D341Med (cell line): ENCODE results near the gene RPS15.

Experiments used
- DNase-seq: peaks from one replicate; pipeline ENCODE4 v3.0.0; 2012; ENCODE audit warnings: low spot score

RPS15 gene

GRCh38 chr19:1438035-1438932 lies at the start of gene RPS15:
Gene RPS15, plus strand, starts transcription at chr19:1438396. Its CDS starts 30 bp downstream, at chr19:1438426.
- DNase-seq, result peak; percentile 97

GRCh38 chr19:1388637-1389026 lies 49.6 kb upstream of the RPS15 start:
- no peak for DNase-seq

GRCh38 chr19:1389033-1389940 lies 48.9 kb upstream of the RPS15 start:
- no peak for DNase-seq

DNA sequence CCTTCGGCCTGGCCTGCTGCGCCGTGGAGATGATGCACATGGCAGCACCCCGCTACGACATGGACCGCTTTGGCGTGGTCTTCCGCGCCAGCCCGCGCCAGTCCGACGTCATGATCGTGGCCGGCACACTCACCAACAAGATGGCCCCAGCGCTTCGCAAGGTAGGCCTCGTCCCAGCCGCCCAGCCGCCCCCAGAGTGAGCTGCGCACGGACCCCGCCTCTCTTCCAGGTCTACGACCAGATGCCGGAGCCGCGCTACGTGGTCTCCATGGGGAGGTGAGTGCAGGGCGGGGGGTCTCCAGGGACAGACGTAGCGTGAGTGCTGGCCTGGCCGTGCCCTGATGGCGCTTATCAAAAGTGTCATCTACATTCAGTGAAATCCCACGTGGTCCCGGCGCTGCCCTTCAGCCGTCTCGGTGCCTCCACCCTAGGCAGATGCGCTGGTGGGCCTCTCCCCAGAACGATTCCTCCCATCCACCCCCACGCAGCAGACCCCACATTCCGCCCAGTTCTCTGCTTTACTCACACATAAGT lies 47.2 kb upstream of the RPS15 start:
- DNase-seq, result no peak

DNA sequence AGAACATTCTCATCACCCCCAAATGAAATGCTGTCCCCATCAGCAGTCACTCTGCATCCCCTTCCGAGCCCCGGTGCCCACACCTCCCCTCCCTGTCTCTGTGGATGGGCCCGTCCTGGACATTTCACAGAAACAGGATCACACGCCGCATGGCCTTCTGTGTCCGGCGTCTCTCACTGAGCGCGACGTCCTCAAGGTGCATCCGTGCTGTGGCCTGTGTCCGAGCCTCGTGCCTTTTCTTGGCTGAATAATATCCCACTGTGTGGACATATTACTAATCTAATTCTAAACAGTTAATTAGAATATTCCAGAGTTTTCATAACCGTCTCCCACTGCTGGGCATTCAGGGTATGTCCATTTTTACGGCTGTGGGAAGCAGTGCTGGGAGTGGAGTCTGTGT lies 45.8 kb upstream of the RPS15 start:
- DNase-seq, result no peak

DNA sequence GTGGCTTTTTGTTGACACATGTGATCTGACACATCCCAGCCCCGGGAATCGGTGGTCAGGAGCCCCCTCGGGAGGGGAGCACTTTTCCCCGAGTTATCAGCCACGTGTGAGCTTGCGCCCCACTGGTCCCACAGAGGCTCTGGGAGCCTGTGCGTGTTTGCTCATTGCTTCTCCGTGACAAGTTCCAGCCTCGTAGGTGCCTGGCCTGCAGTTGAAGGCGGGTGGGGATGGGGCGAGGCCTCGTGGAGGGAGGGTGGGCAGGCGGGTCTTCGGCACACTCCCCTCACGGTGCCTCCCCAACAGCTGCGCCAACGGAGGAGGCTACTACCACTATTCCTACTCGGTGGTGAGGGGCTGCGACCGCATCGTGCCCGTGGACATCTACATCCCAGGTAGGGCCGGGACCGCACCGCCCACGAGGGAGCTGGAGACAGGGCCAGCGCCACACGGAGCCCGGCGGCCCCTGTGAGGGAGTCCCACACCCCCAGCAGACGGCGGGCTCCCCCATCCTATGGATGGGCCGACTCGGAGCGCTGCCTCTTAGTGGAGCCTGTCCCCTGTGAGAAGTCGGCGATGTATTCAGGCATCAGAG lies 45.2 kb upstream of the RPS15 start:
- DNase-seq, result no peak

DNA sequence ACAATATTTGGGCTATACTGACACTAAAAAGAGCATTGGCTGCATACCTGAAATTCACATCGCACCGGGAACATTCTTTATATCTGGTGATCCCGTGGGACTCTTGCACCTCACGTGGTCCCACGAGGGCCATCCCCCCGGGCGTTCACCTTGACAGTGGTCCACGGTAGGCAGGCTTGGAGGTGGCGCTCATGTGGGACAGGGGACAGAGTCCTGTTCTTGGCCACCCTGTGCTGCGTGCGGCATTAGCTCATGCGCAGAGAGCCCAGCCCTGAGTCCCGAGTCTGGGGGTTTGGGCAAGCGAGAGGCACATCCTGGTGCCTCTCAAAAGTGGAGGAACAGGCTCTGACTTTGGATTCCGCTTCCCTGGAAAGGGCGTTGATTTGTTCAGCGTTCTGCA lies 44.4 kb upstream of the RPS15 start:
- DNase-seq, result no peak

DNA sequence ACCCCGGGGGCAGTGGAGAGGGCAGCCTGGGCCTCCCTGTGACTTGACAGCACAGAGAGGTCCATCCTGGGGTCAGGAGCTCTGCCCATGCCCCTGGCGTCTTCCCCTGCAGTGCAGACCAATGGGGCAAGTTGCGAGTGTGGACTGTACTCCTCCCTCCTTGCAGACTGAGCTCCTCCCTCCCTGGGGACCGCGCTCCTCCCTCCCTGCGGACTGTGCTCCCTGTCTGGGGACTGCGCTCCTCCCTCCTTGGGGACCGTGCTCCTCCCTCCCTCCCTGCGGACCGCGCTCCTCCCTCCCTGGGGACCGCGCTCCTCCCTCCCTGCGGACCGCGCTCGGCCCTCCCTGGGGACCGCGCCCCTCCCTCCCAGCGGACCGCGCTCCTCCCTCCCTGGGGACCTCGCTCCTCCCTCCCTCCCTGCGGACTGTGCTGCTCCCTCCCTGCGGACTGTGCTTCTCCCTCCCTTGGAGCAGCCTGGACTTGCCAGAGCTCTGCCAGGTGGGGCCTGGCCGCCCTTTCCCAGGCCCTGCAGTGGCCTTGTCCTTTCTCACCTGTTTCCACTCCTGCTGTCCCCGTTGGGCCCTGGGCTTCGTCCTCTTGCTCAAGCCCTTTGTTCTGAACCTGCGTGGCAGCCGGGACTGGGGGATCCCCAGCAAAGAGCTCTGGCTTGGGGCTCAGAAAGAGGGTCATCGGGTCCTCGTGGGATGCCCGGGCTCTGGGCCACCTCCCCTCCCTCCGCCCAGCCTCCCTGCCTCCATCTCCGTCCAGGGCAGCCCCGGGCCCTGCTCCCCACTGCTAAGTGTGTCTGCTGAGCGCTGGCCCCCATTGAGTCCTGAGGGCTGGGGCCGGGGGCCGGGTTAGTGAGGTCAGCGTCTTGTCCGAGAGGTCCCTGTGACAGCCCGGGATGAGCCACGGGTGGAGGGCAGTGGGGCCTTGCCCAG lies 43.7 kb upstream of the RPS15 start:
- DNase-seq, result peak; percentile 55

DNA sequence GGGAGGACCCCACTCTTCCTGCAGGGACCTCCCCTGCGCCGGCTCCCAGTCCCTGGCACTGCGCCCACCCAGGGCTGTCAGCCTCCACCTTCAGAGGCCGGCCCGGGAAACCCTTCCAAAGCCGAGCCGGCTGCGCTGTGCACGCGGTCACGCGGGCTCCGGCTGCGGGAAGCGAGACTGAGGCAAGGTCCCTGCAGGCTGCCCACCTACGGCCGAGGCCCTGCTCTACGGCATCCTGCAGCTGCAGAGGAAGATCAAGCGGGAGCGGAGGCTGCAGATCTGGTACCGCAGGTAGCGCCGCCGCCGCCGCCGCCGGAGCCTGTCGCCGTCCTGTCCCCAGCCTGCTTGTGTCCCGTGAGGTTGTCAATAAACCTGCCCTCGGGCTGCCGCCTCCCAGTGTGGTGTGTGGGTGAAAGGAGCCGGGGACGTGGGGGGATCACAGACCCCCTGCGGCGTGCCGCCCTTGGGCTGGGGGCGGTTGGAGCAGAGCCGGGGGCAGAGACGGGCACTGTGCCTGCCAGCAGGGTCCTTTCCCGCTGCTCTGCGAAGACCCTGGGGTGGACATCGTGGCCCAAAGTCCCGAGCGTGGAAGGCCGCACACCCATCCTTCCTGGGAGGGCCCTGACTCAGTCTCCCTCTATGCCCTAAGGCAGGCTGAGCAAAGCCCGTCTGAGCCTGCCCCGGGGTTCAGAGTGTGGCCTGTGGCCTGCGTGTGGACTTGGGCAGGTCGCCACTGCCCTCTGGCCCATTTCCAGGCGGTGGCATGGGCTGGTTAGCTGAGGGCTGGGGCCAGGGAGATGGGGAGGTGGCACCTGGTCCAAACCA lies 42.8 kb upstream of the RPS15 start:
- peak; percentile 53 for DNase-seq

- DNase-seq, result no peak
These were observed 42.0 kb upstream of the RPS15 start for GRCh38 chr19:1396019-1396767.

DNA sequence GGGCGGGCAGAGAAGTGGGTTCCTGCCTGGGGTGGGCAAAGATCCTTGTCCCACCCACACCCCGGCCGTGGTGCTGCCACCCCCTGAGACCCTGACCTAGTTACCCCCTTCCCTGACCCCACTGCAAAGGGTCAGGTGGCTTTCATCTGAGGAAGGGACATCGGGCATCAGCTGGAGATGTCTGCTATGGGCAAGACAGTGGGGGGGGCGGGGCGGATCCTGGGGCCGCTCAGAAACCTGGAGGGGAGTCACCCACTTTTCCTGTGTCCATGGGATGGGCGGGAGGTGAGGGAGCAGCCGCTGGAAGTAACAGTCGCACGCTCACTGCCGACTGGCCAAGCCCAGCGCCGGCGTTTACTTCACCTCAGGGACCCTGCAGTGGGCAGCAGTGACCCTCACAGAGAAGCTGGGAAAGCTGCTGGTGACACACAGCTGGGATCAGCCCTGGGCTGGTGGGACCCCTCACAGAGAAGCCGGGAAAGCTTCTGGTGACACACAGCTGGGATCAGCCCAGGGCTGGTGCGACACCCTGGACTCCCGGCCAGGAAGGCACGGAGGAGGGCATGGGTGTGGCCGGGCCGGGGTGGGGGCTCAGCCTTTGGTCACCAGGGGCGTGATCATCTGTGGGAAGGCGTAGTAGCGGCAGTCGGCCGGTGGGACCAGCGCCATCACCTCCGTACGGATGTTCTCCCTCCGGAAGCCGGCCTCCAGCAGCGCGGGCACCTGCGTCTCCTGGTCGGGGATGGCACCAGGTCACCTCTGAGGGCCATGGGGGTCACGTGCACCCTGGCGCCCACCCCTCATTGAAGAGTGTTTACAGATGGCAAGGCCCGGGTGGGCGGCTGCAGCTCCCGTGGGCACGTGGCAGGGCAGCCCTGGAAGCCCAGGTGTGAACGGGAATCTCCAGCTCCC lies 41.2 kb upstream of the RPS15 start:
- DNase-seq, result no peak

DNA sequence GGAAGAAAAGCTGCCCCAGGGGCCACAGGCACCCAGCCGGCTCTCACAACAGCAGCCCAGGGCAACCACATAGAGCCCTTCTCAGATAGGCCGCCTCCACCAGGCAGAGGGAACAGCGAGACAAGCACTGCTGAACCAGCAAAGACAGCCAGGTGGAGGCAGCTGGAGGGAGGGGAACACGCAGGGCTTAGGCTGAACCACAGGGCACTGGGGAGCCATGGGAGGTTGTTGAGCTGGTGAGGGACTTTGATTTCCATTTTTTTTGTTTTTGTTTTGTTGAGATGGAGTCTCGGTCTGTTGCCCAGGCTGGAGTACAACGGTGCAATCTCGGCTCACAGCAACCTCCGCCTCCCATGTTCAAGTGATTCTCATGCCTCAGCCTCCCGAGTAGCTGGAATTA lies 40.4 kb upstream of the RPS15 start:
- no peak for DNase-seq

DNA sequence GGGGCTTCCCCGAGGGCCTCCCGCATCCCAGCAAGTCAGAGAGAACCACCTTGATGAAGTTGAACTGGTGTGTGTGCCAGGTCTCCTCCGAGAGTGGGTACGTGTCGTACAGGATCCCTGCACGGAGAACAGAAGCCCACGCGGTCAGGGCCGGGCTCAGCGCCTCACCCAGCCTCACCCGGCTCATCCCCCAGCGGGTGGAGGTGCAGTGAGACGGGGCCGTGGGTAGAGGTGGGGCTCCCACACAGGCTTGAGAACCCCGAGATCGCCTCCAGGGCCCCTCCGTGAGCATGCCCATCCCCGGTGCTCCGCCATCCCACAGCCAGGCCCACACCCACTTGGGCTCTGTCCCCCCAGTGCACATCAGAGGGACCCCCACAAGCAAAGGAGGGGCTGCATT lies 39.1 kb upstream of the RPS15 start:
- no peak for DNase-seq

- DNase-seq, result no peak
These were observed 38.5 kb upstream of the RPS15 start for GRCh38 chr19:1399745-1400144.

DNA sequence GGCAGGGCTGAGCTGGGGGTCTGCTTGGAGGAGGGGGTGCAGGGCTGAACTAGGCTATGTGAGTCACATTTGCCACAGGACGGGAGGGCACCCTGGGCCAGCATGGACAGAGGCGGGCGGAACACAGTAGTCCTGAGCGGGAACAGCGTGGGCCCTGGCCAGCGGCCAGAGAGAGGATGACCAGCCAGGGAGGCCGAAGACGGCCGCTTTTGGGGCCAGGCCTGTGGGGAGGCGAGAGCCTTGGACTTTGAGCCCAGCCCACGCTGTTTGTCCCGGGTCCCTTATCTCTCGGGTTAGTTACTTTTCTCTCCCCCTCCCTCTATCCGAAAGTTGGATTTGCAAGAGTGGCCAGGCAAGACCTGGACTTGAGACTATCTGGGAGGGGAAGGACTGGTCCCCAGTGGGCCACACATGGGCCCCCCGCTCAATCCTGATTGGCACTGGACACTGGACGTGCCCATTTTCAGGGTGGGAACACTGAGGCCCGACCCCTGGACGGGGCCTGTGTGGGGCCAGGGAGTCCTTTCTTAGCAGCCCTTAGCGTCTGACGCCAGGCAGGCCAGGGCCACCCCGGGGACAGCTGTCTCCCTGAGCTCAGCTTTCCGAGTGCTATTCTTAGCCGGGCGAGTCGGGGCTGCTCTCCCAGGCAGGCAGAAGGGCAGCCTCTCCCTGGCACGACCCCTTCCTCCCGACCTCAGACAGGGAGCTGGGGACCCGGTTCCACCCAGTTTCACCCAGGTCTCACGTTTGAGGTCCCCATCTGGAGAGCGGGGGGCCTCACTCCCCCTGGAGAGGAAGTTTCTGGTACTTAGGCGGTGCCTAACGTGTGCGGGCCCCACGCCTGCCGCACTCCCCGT lies 37.7 kb upstream of the RPS15 start:
- DNase-seq, result peak; percentile 78

DNA sequence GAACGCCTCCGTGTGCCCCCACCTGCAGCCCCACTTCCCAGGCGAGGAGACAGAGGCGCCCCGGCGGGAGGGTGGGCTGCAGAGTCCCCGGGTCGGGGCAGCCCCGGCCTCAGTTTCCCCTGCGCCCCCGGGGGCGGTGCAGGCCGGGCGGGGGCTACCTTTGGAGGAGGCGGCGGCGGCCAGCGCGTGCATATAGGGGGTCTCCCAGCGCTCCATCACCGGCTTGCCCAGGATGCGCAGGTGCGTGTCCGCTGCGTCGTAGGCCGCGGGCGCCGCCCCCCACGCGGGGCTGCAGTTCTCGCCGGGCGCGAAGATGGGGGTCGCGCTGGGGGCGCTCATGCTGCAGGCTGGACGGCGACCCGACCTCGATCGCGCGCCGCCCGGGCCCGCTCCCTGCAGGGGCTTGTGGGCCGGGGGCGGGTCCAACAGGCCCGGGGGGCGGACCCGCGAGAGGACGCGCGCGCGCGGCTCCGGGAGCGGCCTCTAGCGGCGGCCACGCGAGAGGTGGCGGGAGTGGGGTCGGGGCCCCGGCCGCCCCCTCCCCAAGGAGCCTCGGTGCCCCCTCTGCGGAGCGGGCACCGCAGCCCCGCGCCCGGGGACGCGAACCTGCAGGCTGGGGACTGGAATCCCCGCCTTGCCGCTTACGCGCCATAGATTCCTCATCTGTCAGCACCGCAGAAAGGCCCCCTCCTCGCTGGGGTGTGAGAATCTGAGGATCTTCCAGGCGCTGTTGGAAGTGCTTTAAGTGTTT lies 36.9 kb upstream of the RPS15 start, which contains the start of gene GAMT:
Gene GAMT (minus strand): TSS at position 405 of the 751 bp plus-strand sequence. CDS start 66 bp downstream, at position 339.
- DNase-seq, result peak; percentile 96

DNA sequence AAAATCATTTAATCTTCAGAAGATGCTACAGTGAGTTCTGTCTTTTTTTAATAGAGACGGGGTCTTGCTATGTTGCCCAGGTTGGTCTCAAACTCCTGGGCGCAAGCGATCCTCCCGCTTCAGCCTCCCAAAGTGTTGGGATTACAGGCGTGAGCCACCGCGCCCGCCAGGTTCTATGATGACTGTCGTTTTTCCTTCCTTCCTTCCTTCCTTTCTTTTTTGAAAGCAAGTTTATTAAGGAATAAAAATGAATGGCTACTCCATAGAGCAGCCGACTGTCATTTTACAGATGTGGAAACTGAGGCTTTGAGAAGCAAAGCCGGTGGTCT lies 36.3 kb upstream of the RPS15 start:
- no peak for DNase-seq
